ENCODE measurements around the gene STARD8. TPM values are rescaled to one million over a fixed set of nuclear protein-coding genes. Genes with fewer than 3 reads are reported as not detected.
"Not testable (repeated sequence)": the region's sequence is repeated elsewhere in the genome, so short reads cannot be mapped to it uniquely, and the experiment has no call there.

Gene STARD8
- total RNA-seq, 2 experiments from 2014 or later, result 0.07 to 0.10 TPM

GRCh38 chrX:68684919-68685304 lies 37.4 kb downstream of the STARD8 start:
- Mint-ChIP-seq H3K36me3 (ENCODE audit: low read depth) (no peaks in the 10 kb centered on the region), H3K4me1 (ENCODE audit: low read depth) (peaks cover 20% of the 10 kb centered on the region), H3K4me3 (no peak overlapping the region), H3K27ac (no peak overlapping the region), H3K27me3 (ENCODE audit: low read depth) (peaks cover 13% of the 10 kb centered on the region), H3K9me3 (no peaks in the 10 kb centered on the region)
- intact Hi-C loops (cut with micrococcal nuclease), result no loop called here
- CTCF ChIA-PET, result no interaction called here
- DNase-seq, result no peak

- Mint-ChIP-seq H3K36me3 (ENCODE audit: low read depth) (no peaks in the 10 kb centered on the region), H3K4me3 (peak overlapping the region; percentile 49), H3K9me3 (no peaks in the 10 kb centered on the region), H3K27me3 (ENCODE audit: low read depth) (peaks cover 13% of the 10 kb centered on the region), H3K27ac (peak overlapping the region; percentile 39), H3K4me1 (ENCODE audit: low read depth) (peaks cover 20% of the 10 kb centered on the region)
- CTCF ChIA-PET, result no interaction called here
- no peak for DNase-seq
- intact Hi-C loops (cut with micrococcal nuclease), result no loop called here
Observed at GRCh38 chrX:68685685-68686084, 38.2 kb downstream of the STARD8 start.

- DNase-seq, result peak; percentile 37
- Mint-ChIP-seq H3K36me3 (ENCODE audit: low read depth) (no peaks in the 10 kb centered on the region), H3K27me3 (ENCODE audit: low read depth) (peaks cover 13% of the 10 kb centered on the region), H3K9me3 (no peaks in the 10 kb centered on the region), H3K27ac (no peak overlapping the region), H3K4me3 (peak overlapping the region; percentile 57), H3K4me1 (ENCODE audit: low read depth) (peaks cover 20% of the 10 kb centered on the region)
- intact Hi-C loops (cut with micrococcal nuclease), result no loop called here
- CTCF ChIA-PET, result no interaction called here
Observed at GRCh38 chrX:68686097-68686977, 38.9 kb downstream of the STARD8 start.

GRCh38 chrX:68688931-68689330 lies 41.5 kb downstream of the STARD8 start:
- peaks cover 20% of the 10 kb centered on the region for H3K27me3 Mint-ChIP-seq (ENCODE audit: low read depth)
- H3K36me3 Mint-ChIP-seq (ENCODE audit: low read depth); H3K27ac Mint-ChIP-seq; H3K4me3 Mint-ChIP-seq; CTCF ChIA-PET; H3K9me3 Mint-ChIP-seq; DNase-seq; intact Hi-C loops (cut with micrococcal nuclease): not testable (repeated sequence)
- H3K4me1 Mint-ChIP-seq (ENCODE audit: low read depth), result peaks cover 20% of the 10 kb centered on the region

GRCh38 chrX:68690936-68691501 lies 43.6 kb downstream of the STARD8 start:
- Mint-ChIP-seq H3K27me3 (ENCODE audit: low read depth) (peaks cover 26% of the 10 kb centered on the region), H3K4me1 (ENCODE audit: low read depth) (peaks cover 9% of the 10 kb centered on the region), H3K27ac (no peak overlapping the region), H3K9me3 (no peaks in the 10 kb centered on the region), H3K4me3 (no peak overlapping the region), H3K36me3 (ENCODE audit: low read depth) (no peaks in the 10 kb centered on the region)
- intact Hi-C loops (cut with micrococcal nuclease), result loop anchor here (5.0 to 10.0 kb wide), 2 partner anchors 116 to 189 kb away; no protein-coding TSS in a partner anchor
- CTCF ChIA-PET, result no interaction called here
- no peak for DNase-seq

- CTCF ChIA-PET, result no interaction called here
- peaks cover 24% of the 10 kb centered on the region for H3K27me3 Mint-ChIP-seq (ENCODE audit: low read depth)
Observed at GRCh38 chrX:68691921-68692320, 44.5 kb downstream of the STARD8 start.

GRCh38 chrX:68692651-68693050 lies 45.2 kb downstream of the STARD8 start:
- DNase-seq, result no peak
- no peaks in the 10 kb centered on the region for H3K36me3 Mint-ChIP-seq (ENCODE audit: low read depth)
- no peaks in the 10 kb centered on the region for H3K9me3 Mint-ChIP-seq
- CTCF ChIA-PET, result no interaction called here
- no peak overlapping the region for H3K4me3 Mint-ChIP-seq
- peaks cover 3% of the 10 kb centered on the region for H3K4me1 Mint-ChIP-seq (ENCODE audit: low read depth)
- peaks cover 20% of the 10 kb centered on the region for H3K27me3 Mint-ChIP-seq (ENCODE audit: low read depth)
- H3K27ac Mint-ChIP-seq, result no peak overlapping the region
- intact Hi-C loops (cut with micrococcal nuclease), result loop anchor here (5.0 to 10.0 kb wide), 2 partner anchors 118 to 190 kb away; no protein-coding TSS in a partner anchor

More at GRCh38 chrX:68691921-68692320, 44.5 kb downstream of the STARD8 start:
- Mint-ChIP-seq H3K4me1 (ENCODE audit: low read depth) (peaks cover 5% of the 10 kb centered on the region), H3K9me3 (no peaks in the 10 kb centered on the region), H3K27ac (no peak overlapping the region), H3K36me3 (ENCODE audit: low read depth) (no peaks in the 10 kb centered on the region), H3K4me3 (no peak overlapping the region)
- intact Hi-C loops (cut with micrococcal nuclease), result loop anchor here (5.0 to 10.0 kb wide), 2 partner anchors 117 to 190 kb away; no protein-coding TSS in a partner anchor
- DNase-seq, result no peak

- intact Hi-C loops (cut with micrococcal nuclease), result loop anchor here (5.0 to 10.0 kb wide), 2 partner anchors 119 to 191 kb away; no protein-coding TSS in a partner anchor
- CTCF ChIA-PET, result no interaction called here
- Mint-ChIP-seq H3K4me1 (ENCODE audit: low read depth) (peaks cover 3% of the 10 kb centered on the region), H3K9me3 (no peaks in the 10 kb centered on the region), H3K4me3 (no peak overlapping the region), H3K27me3 (ENCODE audit: low read depth) (peaks cover 20% of the 10 kb centered on the region), H3K27ac (no peak overlapping the region), H3K36me3 (ENCODE audit: low read depth) (no peaks in the 10 kb centered on the region)
- no peak for DNase-seq
Observed at GRCh38 chrX:68693481-68694434, 46.3 kb downstream of the STARD8 start.

- Mint-ChIP-seq H3K4me3 (no peak overlapping the region), H3K4me1 (ENCODE audit: low read depth) (peaks cover 3% of the 10 kb centered on the region), H3K36me3 (ENCODE audit: low read depth) (no peaks in the 10 kb centered on the region), H3K9me3 (no peaks in the 10 kb centered on the region), H3K27me3 (ENCODE audit: low read depth) (peaks cover 20% of the 10 kb centered on the region), H3K27ac (no peak overlapping the region)
- CTCF ChIA-PET, result no interaction called here
- DNase-seq, result no peak
- intact Hi-C loops (cut with micrococcal nuclease), result loop anchor here (5.0 to 10.0 kb wide), 2 partner anchors 120 to 192 kb away; no protein-coding TSS in a partner anchor
Observed at GRCh38 chrX:68694435-68695205, 47.2 kb downstream of the STARD8 start.

- H3K27me3 Mint-ChIP-seq (ENCODE audit: low read depth), result peaks cover 20% of the 10 kb centered on the region
- no peak for DNase-seq
- peaks cover 3% of the 10 kb centered on the region for H3K4me1 Mint-ChIP-seq (ENCODE audit: low read depth)
- no peaks in the 10 kb centered on the region for H3K9me3 Mint-ChIP-seq
- intact Hi-C loops (cut with micrococcal nuclease), result loop anchor here (10.0 kb wide), 1 partner anchor 121 kb away; no protein-coding TSS in a partner anchor
- H3K27ac Mint-ChIP-seq, result no peak overlapping the region
- no peak overlapping the region for H3K4me3 Mint-ChIP-seq
- CTCF ChIA-PET, result no interaction called here
- H3K36me3 Mint-ChIP-seq (ENCODE audit: low read depth), result no peaks in the 10 kb centered on the region
Observed at GRCh38 chrX:68695206-68695845, 47.9 kb downstream of the STARD8 start.

GRCh38 chrX:68696267-68696990 lies 49.0 kb downstream of the STARD8 start:
- peaks cover 20% of the 10 kb centered on the region for H3K27me3 Mint-ChIP-seq (ENCODE audit: low read depth)

More at GRCh38 chrX:68696267-68696990, 49.0 kb downstream of the STARD8 start:
- CTCF ChIA-PET, result no interaction called here
- intact Hi-C loops (cut with micrococcal nuclease), result loop anchor here (10.0 kb wide), 1 partner anchor 122 kb away; no protein-coding TSS in a partner anchor
- no peaks in the 10 kb centered on the region for H3K36me3 Mint-ChIP-seq (ENCODE audit: low read depth)
- H3K27ac Mint-ChIP-seq, result no peak overlapping the region
- no peak overlapping the region for H3K4me3 Mint-ChIP-seq
- no peaks in the 10 kb centered on the region for H3K9me3 Mint-ChIP-seq
- peaks cover 3% of the 10 kb centered on the region for H3K4me1 Mint-ChIP-seq (ENCODE audit: low read depth)
- DNase-seq, result no peak
